Measurements from ENCODE around the gene PARD3.

DNA sequence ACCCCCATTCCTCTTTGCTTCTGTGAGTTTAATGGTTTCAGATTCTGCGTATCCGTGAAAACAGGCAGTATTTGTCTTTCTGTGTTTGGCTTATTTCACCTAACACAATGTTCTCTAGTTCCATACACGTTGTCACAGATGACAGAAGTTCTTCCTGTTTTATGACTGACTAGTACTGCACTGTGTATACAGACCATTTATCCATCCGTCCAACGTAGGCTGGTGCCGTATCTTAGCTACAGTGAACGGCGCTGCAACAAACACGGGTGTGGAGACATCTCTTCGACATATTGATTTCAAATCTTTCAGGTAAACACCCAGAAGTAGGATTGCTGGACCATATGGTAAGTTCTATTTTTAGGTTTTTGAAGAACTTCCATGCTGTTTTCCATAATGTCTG is 181.7 kb downstream of the PARD3 start:
- TF ChIP-seq EZH2 (IDR thresholded peaks at IDR 0.05; ENCODE audit: insufficient read depth, poor library complexity, severe bottlenecking) (no peak), EZH2phosphoT487 (IDR thresholded peaks at IDR 0.05; ENCODE audit: insufficient read depth, low read depth) (no peak)
